RWPE2 (cell line): ENCODE data around the gene ZFY.
"Not testable (repeated sequence)": the region's sequence is repeated elsewhere in the genome, so short reads cannot be mapped to it uniquely, and the experiment has no call there.

Experiments used
- ATAC-seq: fragments of 200-7000 bp; cut with Tn5 transposase; 3 replicates; pipeline ENCODE4 v1.9.1; 2021; ENCODE audit warnings: low read depth
- DNase-seq: peaks from one replicate; pipeline ENCODE4 v3.0.0-alpha.2; 2020; ENCODE audit warnings: low spot score
- H3K27ac ChIP-seq: fragments of 450-650 bp; 2 replicates; pipeline ENCODE4 v1.5.1; 2017; ENCODE audit warnings: mild to moderate bottlenecking; ENCODE audit not compliant: poor library complexity, severe bottlenecking
- H3K27me3 ChIP-seq: fragments of 250-450 bp; sonication (Bioruptor Pico); 2 replicates; pipeline ENCODE4 v1.5.1; 2021; ENCODE audit warnings: mild to moderate bottlenecking, moderate library complexity; ENCODE audit not compliant: insufficient read depth, poor library complexity, severe bottlenecking
- H3K36me3 ChIP-seq: fragments of 250-450 bp; sonication (Bioruptor Pico); 2 replicates; pipeline ENCODE4 v1.5.1; 2020; ENCODE audit warnings: low read depth, mild to moderate bottlenecking, moderate library complexity
- H3K4me1 ChIP-seq: fragments of 250-450 bp; sonication (Bioruptor Pico); 2 replicates; pipeline ENCODE4 v1.5.1; 2021; ENCODE audit warnings: mild to moderate bottlenecking, moderate library complexity; ENCODE audit not compliant: insufficient read depth, poor library complexity, severe bottlenecking
- H3K4me3 ChIP-seq: fragments of 250-450 bp; sonication (Bioruptor Pico); 2 replicates; pipeline ENCODE4 v1.5.1; 2021; ENCODE audit warnings: mild to moderate bottlenecking, moderate library complexity; ENCODE audit not compliant: severe bottlenecking
- H3K9me3 ChIP-seq: fragments of 250-450 bp; sonication (Bioruptor Pico); 2 replicates; pipeline ENCODE4 v1.5.1; 2021; ENCODE audit warnings: mild to moderate bottlenecking, moderate library complexity; ENCODE audit not compliant: severe bottlenecking
- CTCF ChIP-seq: fragments of 450-650 bp; IDR thresholded peaks from one replicate; pipeline ENCODE4 v1.5.1; 2017; ENCODE audit warnings: mild to moderate bottlenecking, moderate library complexity; ENCODE audit not compliant: poor library complexity, severe bottlenecking

The ZFY gene

GRCh38 chrY:2984491-2984890 lies 49.3 kb downstream of the ZFY start:
- peaks cover 16% of the 10 kb centered on the region for H3K36me3 ChIP-seq
- H3K4me3 ChIP-seq: no peak overlapping the region
- H3K9me3 ChIP-seq: no peaks in the 10 kb centered on the region
- no peak for DNase-seq
- no peak overlapping the region for H3K27ac ChIP-seq
- H3K27me3 ChIP-seq: no peaks in the 10 kb centered on the region
- H3K4me1 ChIP-seq: no peaks in the 10 kb centered on the region
- TF ChIP-seq CTCF: no peak
- no peak for ATAC-seq

GRCh38 chrY:2987178-2987577 lies 52.0 kb downstream of the ZFY start:
- not testable (repeated sequence) for H3K27me3 ChIP-seq, ATAC-seq, H3K4me3 ChIP-seq, H3K36me3 ChIP-seq, H3K4me1 ChIP-seq, H3K27ac ChIP-seq, H3K9me3 ChIP-seq, DNase-seq

GRCh38 chrY:2997369-2997768 lies 62.2 kb downstream of the ZFY start:
- H3K4me3 ChIP-seq, H3K36me3 ChIP-seq, H3K27ac ChIP-seq, DNase-seq, ATAC-seq, H3K9me3 ChIP-seq, H3K27me3 ChIP-seq: not testable (repeated sequence)
- peaks cover 14% of the 10 kb centered on the region for H3K4me1 ChIP-seq

- no peak for TF ChIP-seq CTCF
- H3K36me3 ChIP-seq: no peaks in the 10 kb centered on the region
- H3K27ac ChIP-seq: peak overlapping the region; percentile 86
- H3K9me3 ChIP-seq: no peaks in the 10 kb centered on the region
- H3K27me3 ChIP-seq: no peaks in the 10 kb centered on the region
- peaks cover 22% of the 10 kb centered on the region for H3K4me1 ChIP-seq
- no peak overlapping the region for H3K4me3 ChIP-seq
- DNase-seq: no peak
- peak; percentile 57 for ATAC-seq
Observed at GRCh38 chrY:3002190-3002589, 67.0 kb downstream of the ZFY start.

GRCh38 chrY:3002680-3003515 lies 67.7 kb downstream of the ZFY start:
- H3K4me1 ChIP-seq: peaks cover 22% of the 10 kb centered on the region
- no peaks in the 10 kb centered on the region for H3K36me3 ChIP-seq
- peak overlapping the region; percentile 30 for H3K4me3 ChIP-seq
- H3K27ac ChIP-seq: peak overlapping the region; percentile 86
- DNase-seq: no peak
- no peak for TF ChIP-seq CTCF
- peak; percentile 41 for ATAC-seq
- no peaks in the 10 kb centered on the region for H3K9me3 ChIP-seq
- H3K27me3 ChIP-seq: no peaks in the 10 kb centered on the region

- peak overlapping the region; percentile 86 for H3K27ac ChIP-seq
- DNase-seq (no peak), ATAC-seq (peak; percentile 6; the same call in 2 of the 3 replicates)
- H3K4me3 ChIP-seq: peak overlapping the region; percentile 30
- H3K36me3 ChIP-seq: no peaks in the 10 kb centered on the region
- no peaks in the 10 kb centered on the region for H3K27me3 ChIP-seq
- no peak for TF ChIP-seq CTCF
- no peaks in the 10 kb centered on the region for H3K9me3 ChIP-seq
- peaks cover 22% of the 10 kb centered on the region for H3K4me1 ChIP-seq
Observed at GRCh38 chrY:3003516-3003830, 68.3 kb downstream of the ZFY start.
